NT2/D1 (cell line): ENCODE data around the gene MCTP1.

ENCODE experiments used
- YY1 ChIP-seq: IDR thresholded peaks from 2 replicates; pipeline ENCODE4 v1.6.1; 2011; ENCODE audit not compliant: insufficient read length, insufficient read depth
- ZNF274 ChIP-seq: IDR thresholded peaks from 2 replicates; pipeline ENCODE4 v1.6.1; 2011; ENCODE audit warnings: mild to moderate bottlenecking, low read depth, low read length

- TF ChIP-seq ZNF274 (no peak), YY1 (no peak)
Measured at GRCh38 chr5:94863951-94864350, 420.9 kb downstream of the MCTP1 start.
